Smooth muscle cell (in vitro differentiated cells): Measurements from ENCODE around the gene TMEM240. TPM values are rescaled to one million over a fixed set of nuclear protein-coding genes. Genes with fewer than 3 reads are reported as not detected.
"Not testable (repeated sequence)": the region's sequence is repeated elsewhere in the genome, so short reads cannot be mapped to it uniquely, and the experiment has no call there.

ENCODE experiments used
- DNase-seq: peaks from one replicate; lab custom pipeline; 2025; ENCODE audit not compliant: unreplicated experiment; lab: John Stamatoyannopoulos, UW
- H2AFZ ChIP-seq: fragments of 200-600 bp; sonication (generic); 2 replicates; pipeline ENCODE4 v1.6.0; 2016; ENCODE audit warnings: antibody characterized with exemption, low read depth, mild to moderate bottlenecking
- H3F3A ChIP-seq: fragments of 200-600 bp; sonication (generic); 2 replicates; pipeline ENCODE4 v1.6.0; 2017; ENCODE audit warnings: antibody characterized with exemption, low read depth
- H3K27ac ChIP-seq: fragments of 200-600 bp; sonication (generic); 2 replicates; pipeline ENCODE4 v1.5.1; 2016; ENCODE audit warnings: low read depth, mild to moderate bottlenecking
- H3K27me3 ChIP-seq: fragments of 200-600 bp; sonication (generic); 2 replicates; pipeline ENCODE4 v1.6.1; 2016; ENCODE audit warnings: low read depth, mild to moderate bottlenecking
- H3K36me3 ChIP-seq: fragments of 200-600 bp; sonication (generic); 2 replicates; pipeline ENCODE4 v1.5.1; 2016; ENCODE audit warnings: low read depth
- H3K4me1 ChIP-seq: fragments of 200-600 bp; sonication (generic); 2 replicates; pipeline ENCODE4 v1.5.1; 2016; ENCODE audit warnings: low read depth
- H3K4me2 ChIP-seq: fragments of 200-600 bp; sonication (generic); 2 replicates; pipeline ENCODE4 v1.6.0; 2016; ENCODE audit warnings: mild to moderate bottlenecking
- H3K4me3 ChIP-seq: fragments of 200-600 bp; sonication (generic); 2 replicates; pipeline ENCODE4 v1.5.1; 2016; ENCODE audit warnings: mild to moderate bottlenecking
- H3K79me2 ChIP-seq: fragments of 200-600 bp; sonication (generic); 2 replicates; pipeline ENCODE4 v1.6.0; 2016; ENCODE audit warnings: low read depth, mild to moderate bottlenecking
- H3K9ac ChIP-seq: fragments of 200-600 bp; sonication (generic); 2 replicates; pipeline ENCODE4 v1.6.0; 2016; ENCODE audit warnings: low read depth
- H3K9me3 ChIP-seq: fragments of 200-600 bp; sonication (generic); replicated peaks from 2 replicates; pipeline ENCODE4 v1.5.1; 2016; ENCODE audit warnings: low read depth
- H4K20me1 ChIP-seq: fragments of 200-600 bp; sonication (generic); 2 replicates; pipeline ENCODE4 v1.6.0; 2016; ENCODE audit warnings: low read depth
- whole genome bisulfite sequencing: methylation state at CpG from one replicate; pipeline ENCODE4 v1.1.7; 2016; ENCODE audit warnings: low lambda C conversion rate; 5-methylcytosine and 5-hydroxymethylcytosine counted together
- polyA plus RNA-seq: library from polyadenylated mRNA; unstranded; fragments of >200 nt; fragmentation: Nextera tagmentation; extraction: Ambion mirVana; gene quantifications from 2 replicates; pipeline ENCODE4 v1.2.1, GENCODE V29; 2016
- total RNA-seq: library from RNA; depleted of rRNA; stranded (reverse); fragments of >200 nt; gene quantifications from 2 replicates; pipeline ENCODE4 v1.2.3, GENCODE V29; 2014
- TF ChIP-seq, protein P1 (sequence below): fragments of 200-600 bp; sonication (generic); IDR thresholded peaks from 2 replicates; pipeline ENCODE4 v1.5.1; 2017; ENCODE audit warnings: borderline replicate concordance, mild to moderate bottlenecking, antibody characterized with exemption; ENCODE audit not compliant: insufficient read depth, poor library complexity, severe bottlenecking

TMEM240 gene
- total and polyA plus RNA-seq, 2 experiments from 2014 or later: 2.7 to 12.2 TPM

DNA sequence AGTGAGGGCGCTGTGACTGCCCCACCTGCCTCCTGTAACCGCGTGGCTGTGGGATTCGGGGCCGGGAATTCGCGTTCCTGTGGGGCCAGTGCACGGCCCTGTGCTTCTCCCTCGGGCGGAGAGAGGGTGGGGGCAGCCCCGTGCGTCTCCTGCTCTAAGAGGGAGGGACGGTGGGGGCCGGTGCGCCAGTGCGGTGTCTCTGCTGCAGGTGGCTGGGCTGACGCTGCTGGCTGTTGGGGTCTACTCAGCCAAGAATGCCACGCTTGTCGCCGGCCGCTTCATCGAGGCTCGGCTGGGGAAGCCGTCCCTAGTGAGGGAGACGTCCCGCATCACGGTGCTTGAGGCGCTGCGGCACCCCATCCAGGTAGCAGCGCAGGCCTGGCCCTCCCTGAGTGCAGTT, 17.9 kb downstream of the TMEM240 start:
- WGBS: 98% methylated on average over 29 of the region's 30 CpGs
- H3K27ac ChIP-seq, H3K4me3 ChIP-seq, H3K36me3 ChIP-seq, H3F3A ChIP-seq, H3K9me3 ChIP-seq, H3K9ac ChIP-seq, DNase-seq, H3K4me2 ChIP-seq, H3K4me1 ChIP-seq, H3K27me3 ChIP-seq, H4K20me1 ChIP-seq, H2AFZ ChIP-seq, H3K79me2 ChIP-seq: not testable (repeated sequence)

DNA sequence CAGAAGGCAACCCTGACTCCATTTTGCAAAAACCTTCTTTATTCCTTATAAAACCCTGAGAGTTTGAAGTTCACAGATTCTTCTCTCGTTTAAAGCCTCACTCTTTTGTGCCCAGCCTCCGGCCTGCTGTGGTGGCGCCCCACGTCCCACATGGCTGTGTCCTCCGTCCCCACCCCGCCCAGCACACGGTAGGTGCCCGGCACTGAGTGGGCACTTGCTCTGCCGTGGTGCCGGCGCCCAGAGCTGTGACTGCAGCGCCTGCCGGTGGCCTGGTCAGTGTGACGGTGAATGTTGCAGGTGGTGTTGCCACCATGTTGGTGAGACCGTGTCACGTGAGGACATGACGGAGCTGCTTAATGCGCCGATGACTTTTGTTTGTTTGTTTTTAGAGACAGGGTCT, 19.1 kb downstream of the TMEM240 start:
- H3F3A ChIP-seq: no peaks in the 10 kb centered on the region
- 96% methylated on average over 19 of the region's 19 CpGs for WGBS

DNA sequence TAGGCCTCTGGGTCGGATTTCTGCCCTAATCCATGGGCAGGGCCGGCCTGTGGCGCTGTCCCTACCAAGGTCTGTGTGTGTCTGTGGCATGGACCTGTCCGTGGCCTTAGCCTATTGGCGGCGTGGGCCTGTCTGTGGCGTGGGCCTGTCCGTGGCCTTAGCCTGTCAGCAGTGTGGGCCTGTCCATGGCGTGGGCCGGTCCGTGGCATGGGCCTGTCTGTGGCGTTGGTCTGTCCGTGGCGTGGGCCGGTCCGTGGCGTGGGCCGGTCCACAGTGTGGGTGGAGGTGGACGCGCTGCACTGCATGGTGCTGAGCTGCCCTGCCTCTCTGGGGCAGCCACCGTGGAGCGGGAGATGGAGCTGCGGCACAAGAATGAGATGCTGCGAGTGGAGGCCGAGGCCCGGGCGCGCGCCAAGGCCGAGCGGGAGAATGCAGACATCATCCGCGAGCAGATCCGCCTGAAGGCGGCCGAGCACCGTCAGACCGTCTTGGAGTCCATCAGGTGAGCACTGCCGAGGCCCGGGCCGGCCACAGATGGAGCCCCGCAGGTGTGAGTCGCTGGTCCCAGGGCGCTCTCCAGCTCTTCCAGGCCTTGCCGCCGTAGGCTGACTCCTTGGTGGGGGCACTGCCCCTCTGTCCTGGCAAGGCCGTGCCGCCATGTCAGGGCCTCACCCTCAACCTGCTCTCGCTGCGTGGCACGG, 20.5 kb downstream of the TMEM240 start:
- H3K9ac ChIP-seq, H3K4me2 ChIP-seq, H3K4me1 ChIP-seq, H3F3A ChIP-seq, H3K27me3 ChIP-seq, H3K9me3 ChIP-seq, H4K20me1 ChIP-seq, H3K27ac ChIP-seq, DNase-seq, H3K36me3 ChIP-seq, H2AFZ ChIP-seq, H3K79me2 ChIP-seq, H3K4me3 ChIP-seq: not testable (repeated sequence)
- 98% methylated on average over 51 of the region's 51 CpGs for WGBS

More for the DNA sequence above, 19.1 kb downstream of the TMEM240 start:
- Histone ChIP-seq H3K4me1 (no peaks in the 10 kb centered on the region), H3K9ac (no peak overlapping the region), H3K36me3 (no peaks in the 10 kb centered on the region), H3K4me2 (no peak overlapping the region), H2AFZ (no peak overlapping the region), H3K79me2 (no peaks in the 10 kb centered on the region), H3K27me3 (no peaks in the 10 kb centered on the region), H3K27ac (no peak overlapping the region), H3K4me3 (no peak overlapping the region), H3K9me3 (no peaks in the 10 kb centered on the region), H4K20me1 (no peaks in the 10 kb centered on the region)
- TF ChIP-seq, protein P1, sequence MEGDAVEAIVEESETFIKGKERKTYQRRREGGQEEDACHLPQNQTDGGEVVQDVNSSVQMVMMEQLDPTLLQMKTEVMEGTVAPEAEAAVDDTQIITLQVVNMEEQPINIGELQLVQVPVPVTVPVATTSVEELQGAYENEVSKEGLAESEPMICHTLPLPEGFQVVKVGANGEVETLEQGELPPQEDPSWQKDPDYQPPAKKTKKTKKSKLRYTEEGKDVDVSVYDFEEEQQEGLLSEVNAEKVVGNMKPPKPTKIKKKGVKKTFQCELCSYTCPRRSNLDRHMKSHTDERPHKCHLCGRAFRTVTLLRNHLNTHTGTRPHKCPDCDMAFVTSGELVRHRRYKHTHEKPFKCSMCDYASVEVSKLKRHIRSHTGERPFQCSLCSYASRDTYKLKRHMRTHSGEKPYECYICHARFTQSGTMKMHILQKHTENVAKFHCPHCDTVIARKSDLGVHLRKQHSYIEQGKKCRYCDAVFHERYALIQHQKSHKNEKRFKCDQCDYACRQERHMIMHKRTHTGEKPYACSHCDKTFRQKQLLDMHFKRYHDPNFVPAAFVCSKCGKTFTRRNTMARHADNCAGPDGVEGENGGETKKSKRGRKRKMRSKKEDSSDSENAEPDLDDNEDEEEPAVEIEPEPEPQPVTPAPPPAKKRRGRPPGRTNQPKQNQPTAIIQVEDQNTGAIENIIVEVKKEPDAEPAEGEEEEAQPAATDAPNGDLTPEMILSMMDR: no peak
- no peak for DNase-seq

DNA sequence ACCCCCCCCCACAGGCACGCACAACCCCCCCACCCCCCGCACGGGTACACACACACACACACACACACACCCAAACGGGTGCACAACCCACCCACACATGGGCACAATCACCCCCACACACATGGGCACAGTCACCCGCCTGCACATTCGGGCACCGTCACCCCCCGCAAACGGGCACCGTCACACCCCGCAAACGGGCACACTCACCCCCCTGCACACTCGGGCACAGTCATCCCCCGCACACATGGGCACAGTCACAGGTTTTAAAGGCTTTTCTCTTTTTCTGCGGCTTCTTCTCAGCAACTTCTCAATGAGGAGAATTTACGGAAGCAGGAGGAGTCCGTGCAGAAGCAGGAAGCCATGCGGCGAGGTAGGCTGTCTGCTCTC, 21.8 kb downstream of the TMEM240 start:
- not testable (repeated sequence) for H3K27ac ChIP-seq, H3K27me3 ChIP-seq, H3K4me1 ChIP-seq, H4K20me1 ChIP-seq, H3F3A ChIP-seq, DNase-seq, H3K4me2 ChIP-seq, H3K36me3 ChIP-seq, H2AFZ ChIP-seq, H3K9ac ChIP-seq, H3K4me3 ChIP-seq, H3K9me3 ChIP-seq
- WGBS: 96% methylated on average over 16 of the region's 19 CpGs
- H3K79me2 ChIP-seq: peaks cover 15% of the 10 kb centered on the region

DNA sequence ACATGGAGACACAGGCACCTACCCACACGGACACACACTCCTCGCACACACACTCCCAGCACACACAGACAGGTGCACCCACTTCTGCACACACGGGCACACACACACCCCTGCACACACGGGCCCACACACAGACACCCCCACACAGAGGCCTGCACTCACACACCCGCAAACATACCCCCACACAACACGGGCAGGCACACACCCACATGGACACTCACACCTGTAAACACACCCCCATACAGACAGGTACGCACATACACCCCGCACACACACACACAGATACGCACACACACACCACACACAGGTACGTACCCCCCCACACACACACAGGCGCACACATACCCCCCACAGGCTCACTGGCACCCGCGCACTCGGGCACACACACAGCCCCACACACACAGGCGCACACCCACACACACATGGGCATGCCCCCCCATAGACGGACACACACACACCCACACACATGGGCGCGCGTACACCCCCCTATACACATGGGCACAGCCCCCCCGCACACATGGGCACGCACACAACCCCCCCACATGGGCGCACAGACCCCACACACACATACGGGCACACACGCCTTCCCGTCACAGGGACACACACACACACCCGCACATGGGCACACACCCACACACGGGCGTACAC, 22.3 kb downstream of the TMEM240 start:
- Histone ChIP-seq H3K4me2 (no peak overlapping the region), H3K36me3 (no peaks in the 10 kb centered on the region), H4K20me1 (no peaks in the 10 kb centered on the region), H3K4me1 (no peaks in the 10 kb centered on the region), H3F3A (no peaks in the 10 kb centered on the region), H3K4me3 (no peak overlapping the region), H3K9ac (no peak overlapping the region), H3K27ac (no peak overlapping the region), H3K9me3 (no peaks in the 10 kb centered on the region), H3K27me3 (no peaks in the 10 kb centered on the region), H2AFZ (no peak overlapping the region), H3K79me2 (peaks cover 17% of the 10 kb centered on the region)
- DNase-seq: no peak
- TF ChIP-seq, protein P1: no peak
- 97% methylated on average over 25 of the region's 28 CpGs for WGBS

DNA sequence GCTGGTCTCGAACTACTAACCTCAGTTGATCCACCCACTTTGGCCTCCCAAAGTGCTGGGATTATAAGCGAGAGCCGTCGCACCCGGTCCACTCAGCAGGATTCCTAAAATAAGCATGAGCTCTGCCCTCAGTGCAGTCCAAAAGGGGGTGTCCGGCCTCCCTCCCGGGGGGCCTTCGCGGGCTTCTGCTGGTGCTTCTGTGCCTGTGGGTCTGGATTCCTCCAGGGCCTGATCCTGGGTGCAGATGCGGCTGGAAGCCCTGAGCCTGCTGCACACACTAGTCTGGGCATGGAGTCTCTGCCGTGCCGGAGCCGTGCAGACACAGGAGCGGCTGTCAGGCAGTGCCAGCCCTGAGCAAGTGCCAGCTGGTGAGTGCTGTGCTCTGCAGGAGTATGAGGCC, 23.5 kb downstream of the TMEM240 start:
- not testable (repeated sequence) for DNase-seq, H4K20me1 ChIP-seq, H2AFZ ChIP-seq, H3K27me3 ChIP-seq, H3F3A ChIP-seq, H3K9ac ChIP-seq, H3K27ac ChIP-seq, H3K36me3 ChIP-seq, H3K4me3 ChIP-seq, H3K4me2 ChIP-seq, H3K9me3 ChIP-seq, H3K4me1 ChIP-seq
- H3K79me2 ChIP-seq: peaks cover 20% of the 10 kb centered on the region
- WGBS: 98% methylated on average over 14 of the region's 14 CpGs

DNA sequence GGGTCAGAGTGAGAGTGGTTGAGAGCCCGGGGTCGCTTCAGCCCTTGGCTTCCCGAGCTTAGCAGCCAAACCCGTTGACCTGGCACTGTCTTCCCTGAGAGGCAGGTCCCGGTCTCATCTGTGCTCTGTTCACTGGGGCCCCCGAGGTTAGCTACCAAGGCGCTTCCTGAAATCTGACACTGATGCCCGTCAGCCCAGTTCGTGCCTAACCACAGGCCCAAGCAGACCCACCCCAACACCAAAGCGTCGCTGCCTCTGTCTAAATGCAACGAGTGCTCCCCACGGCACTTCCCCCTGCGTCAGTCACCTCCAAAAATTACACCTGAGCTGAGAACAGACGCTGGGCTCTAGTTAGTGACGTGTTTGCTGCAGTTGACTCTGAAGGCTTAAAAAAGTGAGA, 26.0 kb downstream of the TMEM240 start:
- not testable (repeated sequence) for H3K9ac ChIP-seq, H3K9me3 ChIP-seq, H3K4me1 ChIP-seq, H3F3A ChIP-seq, H3K27me3 ChIP-seq, DNase-seq, H3K4me3 ChIP-seq, H4K20me1 ChIP-seq, H3K36me3 ChIP-seq, H2AFZ ChIP-seq, H3K27ac ChIP-seq, H3K4me2 ChIP-seq
- peaks cover 20% of the 10 kb centered on the region for H3K79me2 ChIP-seq
- 90% methylated on average over 16 of the region's 16 CpGs for WGBS
